HG02970 (cell line): ENCODE data around the gene LRRC49.
"Not testable (repeated sequence)": the region's sequence is repeated elsewhere in the genome, so short reads cannot be mapped to it uniquely, and the experiment has no call there.

Source experiments
- ATAC-seq: cut with Tn5 transposase; IDR thresholded peaks from one replicate; pipeline ENCODE4 v1.9.1; 2021; ENCODE audit warnings: mild to moderate bottlenecking, moderate library complexity, moderate number of reproducible peaks; ENCODE audit not compliant: unreplicated experiment, low FRiP score

The LRRC49 gene

DNA sequence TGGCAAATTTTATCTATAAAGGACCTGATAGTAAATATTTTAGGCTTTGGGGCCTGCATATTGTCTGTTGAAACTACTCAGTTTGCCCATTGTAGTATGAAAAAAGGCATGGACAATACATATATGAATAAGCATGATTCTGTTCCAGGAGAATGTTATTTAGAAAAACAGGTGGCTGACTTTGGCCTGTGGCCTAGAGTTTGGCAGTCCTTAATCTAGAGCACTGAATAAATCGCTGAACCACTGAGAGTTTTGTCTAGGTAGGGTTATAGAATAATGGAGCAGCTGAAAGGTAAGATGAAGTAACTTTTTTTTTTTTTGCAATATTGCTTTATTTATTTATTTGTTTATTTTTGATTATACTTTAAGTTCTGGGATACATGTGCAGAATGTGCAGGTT, 75.0 kb downstream of the LRRC49 start:
- ATAC-seq: no peak

DNA sequence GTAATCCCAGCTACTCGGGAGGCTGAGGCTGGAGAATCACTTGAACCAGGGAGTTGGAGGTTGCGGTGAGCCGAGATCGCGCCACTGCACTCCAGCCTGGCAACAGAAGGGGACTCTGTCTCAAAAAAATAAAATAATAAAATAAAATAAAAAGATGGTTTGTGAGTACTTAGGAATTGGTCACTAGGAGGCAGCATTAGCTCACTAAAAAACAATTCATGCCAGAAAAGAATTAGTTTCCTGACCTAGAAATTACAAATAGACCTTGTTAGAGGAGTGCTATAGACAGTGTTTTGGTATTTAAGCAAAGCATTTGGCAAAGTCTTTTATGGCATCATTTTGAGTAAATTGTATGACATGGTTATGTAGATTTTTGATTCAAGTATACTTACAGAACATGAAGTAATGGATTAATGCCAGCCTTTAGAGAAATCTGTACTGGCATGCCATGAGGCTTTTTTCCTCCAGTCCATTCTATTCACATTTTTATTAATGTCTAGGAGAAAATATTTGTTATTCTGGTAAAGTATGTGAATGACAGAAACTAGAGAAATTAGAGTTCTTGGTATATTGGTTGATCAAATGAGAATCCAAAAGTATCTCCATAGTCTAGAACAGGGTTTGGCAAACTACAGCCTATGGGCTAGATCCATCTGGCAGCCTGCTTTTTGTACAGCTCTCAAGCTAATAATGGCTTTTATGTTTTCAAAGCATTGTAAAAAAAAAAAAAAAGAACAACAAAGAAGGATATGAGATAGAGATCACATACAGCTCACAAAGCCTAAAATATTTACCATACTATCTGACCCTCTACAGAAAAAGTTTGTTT, 81.6 kb downstream of the LRRC49 start:
- no peak for ATAC-seq

DNA sequence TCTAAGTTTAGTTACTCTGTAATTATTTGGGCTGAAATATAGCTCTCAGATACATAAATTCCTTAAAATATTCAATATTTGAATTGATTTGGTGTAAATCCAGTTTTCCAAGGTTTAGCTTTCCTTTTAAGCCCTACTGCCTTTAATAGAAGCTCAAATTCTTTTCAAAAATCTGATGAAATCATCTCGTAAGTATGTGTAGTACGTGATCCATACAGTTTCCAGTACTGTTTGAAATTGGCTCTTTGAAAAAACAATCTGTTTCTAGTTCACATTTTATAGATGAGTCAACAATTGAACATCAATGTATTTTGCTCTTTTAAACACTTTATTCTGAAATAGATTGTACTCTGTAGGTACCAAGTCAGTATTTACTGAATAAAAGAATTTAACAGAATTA, 84.2 kb downstream of the LRRC49 start:
- ATAC-seq: no peak

DNA sequence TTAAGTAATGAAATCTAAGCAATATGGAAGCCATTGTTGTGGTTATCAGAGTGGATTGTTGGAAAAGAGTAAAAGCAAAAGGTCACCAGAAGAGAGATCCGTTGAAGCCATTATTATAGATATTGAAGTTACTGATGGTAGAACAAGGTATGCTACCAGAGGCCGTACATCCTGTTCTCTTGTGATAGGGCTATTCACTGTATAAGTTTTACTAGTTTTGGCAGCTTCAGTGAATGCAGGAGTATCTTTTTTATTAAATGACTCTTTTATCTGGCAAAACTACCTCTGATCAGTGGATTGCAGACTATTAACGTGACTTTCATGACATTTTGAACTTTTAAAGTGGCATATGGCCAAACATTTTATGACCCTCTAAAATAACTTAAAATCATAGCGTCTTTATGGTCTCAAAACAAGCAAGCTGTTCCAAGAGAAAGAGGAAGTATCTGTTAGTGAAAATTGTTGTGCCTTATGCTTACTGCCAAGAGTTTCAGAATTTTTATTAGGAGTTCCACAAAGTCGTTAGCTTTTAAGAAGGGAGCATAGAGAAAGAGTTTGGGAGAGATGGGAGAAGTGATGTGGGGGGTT, 102.9 kb downstream of the LRRC49 start:
- no peak for ATAC-seq

DNA sequence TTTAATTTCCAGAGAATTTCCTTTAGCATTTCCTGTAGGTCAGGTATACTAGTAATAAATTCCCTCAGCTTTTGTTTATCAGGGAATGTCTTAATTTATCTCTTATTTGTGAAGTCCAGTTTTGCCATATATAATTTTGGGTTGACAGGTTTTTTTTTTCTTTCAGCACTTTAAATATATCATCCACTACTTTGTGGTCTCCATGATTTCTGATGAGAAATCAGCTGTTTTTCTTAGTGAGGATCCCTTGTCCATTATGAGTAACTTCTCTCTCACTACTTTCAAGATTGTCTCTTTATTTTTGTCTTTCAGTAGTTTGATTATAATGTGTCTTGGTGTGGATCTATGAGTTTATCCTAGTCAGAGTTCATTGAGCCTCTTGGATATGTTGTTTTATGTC, 105.7 kb downstream of the LRRC49 start:
- no peak for ATAC-seq

DNA sequence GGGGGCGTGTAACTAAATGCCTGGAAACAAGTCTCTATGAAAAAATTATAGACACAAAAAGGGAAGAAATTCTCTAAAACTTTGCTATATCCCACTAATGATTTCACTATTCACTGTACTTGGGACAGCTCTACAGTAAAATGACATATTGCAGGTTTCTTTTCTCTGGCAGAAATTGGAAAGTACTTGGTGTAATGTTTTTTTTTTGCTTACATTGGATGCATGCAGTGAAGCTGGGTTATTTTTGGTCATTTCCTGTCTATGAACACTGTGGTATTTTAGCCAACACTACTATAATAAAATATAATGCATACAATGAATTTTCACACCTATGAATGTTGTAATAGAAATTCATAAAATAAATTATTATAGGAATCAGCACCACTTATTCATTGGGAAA, 109.7 kb downstream of the LRRC49 start:
- no peak for ATAC-seq

DNA sequence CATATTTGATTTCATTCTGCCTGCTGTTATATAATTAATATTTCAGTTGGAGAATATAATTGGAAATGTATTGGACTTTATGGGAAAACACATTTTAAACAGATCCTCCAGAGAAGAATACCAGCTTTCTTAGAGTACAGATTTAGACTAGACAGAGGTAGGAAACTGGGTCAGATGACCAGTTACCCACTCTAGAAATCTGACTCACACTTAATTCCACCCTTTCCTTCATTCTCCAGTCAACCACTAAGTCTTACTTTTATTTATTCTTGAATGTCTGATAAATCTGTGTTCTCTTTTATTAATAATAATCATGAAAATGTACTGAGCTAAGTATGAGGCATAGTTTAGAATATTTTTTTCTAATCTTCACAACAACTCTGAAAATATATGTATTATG, 110.7 kb downstream of the LRRC49 start:
- ATAC-seq: no peak

DNA sequence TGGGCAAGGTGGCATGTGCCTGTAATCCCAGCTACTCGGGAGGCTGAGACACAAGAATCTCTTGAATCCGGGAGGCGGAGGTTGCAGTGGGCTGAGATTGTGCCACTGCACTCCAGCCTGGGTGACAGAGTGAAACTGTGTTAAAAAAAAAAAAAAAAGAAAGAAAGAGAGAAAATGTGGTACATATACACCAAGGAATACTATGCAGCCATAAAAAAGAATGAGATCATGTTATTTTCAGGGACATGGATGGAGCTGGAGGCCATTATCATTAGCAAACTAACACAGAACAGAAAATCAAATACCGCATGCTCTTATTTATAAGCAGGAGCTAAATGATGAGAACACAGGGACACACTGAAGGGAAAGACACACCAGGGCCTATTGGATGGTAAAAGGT, 111.9 kb downstream of the LRRC49 start:
- not testable (repeated sequence) for ATAC-seq

DNA sequence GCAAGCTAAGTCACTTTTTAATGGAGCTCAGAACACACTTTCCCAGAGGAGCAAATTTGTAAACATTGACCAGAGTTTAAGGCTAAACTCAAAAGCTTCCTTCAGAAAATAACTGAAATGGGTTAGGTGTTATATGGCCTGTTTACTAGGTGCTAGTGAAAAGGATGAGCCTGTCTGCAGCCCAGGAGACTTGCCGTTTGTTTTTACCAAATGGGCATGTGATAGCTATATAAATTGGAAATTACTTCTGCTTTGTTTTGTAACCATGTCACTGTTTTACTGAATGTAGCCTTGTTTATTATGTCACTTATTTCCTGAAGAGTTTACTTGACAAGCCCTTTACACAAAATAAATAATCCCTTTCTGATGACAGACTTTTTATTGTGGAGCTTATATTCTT, 113.3 kb downstream of the LRRC49 start:
- ATAC-seq: no peak

DNA sequence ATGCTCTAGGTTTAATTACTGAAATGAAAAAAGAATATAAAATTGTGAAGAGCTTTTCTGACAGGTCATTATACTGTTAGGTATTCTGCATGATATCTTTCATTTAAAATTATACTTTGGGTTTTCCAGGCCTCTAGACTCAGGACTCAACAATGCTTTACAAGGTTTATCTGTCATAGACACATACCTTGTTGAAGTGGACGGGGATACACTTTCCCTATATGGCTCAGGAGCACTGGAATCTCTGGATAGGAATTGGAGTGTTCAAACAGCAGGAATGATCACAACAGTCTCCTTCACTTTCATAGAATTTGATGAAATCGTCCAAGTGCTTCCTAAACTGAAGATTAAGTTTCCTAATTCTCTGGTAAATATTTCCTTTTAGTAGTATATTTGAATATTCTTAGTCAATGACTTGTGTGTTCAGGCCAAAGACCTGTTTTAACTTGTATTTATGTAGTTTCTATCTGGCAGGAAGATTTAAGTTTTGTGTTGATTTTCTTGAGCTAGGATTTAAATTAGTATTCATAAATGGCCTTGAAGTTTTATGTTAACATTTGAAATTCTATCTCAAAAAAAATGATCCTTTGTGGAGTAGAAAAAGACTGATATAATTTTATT, 115.7 kb downstream of the LRRC49 start:
- no peak for ATAC-seq

DNA sequence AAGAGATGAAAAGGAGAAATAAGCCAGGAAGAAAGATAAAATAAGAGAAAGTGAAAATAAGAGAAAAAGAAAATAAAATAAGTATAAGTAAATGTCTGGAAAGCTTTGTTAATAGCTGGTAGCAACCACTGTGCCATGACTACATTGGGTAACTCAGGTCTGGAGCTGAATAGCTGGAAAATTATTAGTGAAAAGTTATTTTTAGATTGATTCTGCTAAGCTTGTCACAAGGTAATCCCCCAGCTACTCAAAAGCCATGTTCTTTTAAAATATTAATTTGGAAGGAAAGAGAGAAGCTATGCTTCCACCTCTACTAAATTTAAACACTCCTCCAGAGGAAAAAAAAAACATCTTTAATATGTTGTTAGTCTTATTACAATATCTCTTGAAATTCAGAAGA, 117.8 kb downstream of the LRRC49 start:
- no peak for ATAC-seq

DNA sequence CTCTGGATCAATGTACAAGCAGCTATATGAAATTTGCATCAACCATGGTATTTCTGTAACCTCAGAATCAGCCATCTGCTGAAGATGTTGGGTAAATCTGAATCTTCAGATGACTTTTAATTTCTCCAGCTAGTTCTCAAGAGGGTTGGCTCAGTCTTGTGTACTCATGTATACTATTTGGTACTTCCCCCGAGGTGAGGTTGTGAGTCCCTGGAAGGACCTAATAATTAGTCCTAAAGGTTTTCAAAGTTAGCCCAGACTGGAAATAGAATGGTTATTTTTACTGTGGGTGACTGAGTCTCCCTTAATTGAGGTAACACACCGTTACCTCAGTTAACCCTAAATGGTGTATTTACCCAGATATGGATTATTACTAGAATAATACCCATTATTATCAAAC, 118.4 kb downstream of the LRRC49 start:
- ATAC-seq: no peak

DNA sequence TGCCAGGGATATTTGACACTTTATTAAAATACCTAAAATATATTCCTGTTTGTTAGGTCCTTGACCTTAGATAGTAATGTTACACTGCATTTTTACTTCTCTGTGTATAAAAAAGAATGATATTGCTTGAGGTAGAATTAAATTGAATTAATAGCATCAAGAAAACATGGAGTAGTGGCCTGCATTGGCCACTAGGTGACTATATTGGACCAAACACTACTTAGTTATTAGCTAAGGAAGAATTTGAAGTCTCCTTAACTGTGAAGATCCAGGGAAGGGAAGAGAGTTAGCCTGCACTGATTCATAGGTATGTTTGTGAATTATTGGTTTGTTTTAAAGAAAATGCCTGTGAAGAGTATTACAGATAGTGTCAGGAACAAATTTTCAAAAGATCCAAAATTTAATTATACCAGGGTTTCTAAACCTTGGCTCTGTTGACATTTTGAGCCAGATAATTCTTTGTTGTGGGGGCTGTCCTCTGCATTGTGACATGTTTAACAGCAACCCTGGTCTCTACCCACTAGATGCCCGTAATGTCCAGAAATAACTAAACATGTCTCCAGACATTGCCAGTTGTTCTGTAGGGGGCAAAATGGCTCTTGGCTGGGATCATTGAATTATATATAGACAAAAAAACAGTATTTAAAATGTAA, 119.0 kb downstream of the LRRC49 start:
- no peak for ATAC-seq

DNA sequence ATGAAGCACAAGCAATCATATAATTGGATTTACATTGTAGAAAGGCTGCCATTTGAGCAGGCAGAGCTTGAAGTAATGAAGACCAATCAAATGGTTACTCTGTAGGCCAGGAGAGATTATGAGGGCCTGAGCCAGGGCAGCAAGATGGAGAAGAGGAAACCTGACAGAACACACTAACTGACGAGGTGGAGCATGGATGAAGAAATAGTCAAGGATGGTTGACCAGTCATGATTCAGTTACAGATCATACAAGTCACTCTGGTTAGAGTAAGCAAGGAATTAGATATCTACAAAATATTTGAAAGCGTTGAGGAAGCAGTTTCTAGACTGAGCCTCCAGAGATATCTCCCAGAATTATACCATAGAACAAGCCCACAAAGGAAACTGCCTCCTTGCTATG, 120.8 kb downstream of the LRRC49 start:
- ATAC-seq: no peak

DNA sequence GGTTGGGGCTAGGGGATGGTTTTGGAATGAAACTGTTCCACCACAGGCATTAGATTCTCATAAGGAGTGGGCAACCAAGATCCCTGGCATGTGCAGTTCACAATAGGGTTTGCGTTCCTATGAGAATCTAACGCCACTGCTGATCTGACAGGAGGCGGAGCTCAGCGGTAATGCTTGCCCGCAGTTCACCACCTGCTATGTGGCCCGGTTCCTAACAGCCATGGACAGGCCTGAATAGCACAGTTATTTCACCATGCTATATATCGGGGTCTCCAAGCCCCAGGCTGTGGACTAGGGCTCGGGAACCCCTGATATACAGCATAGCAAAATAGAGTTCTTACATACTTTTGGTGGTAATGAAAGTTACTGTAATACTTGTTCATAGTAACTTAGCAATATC, 122.7 kb downstream of the LRRC49 start:
- ATAC-seq: no peak

DNA sequence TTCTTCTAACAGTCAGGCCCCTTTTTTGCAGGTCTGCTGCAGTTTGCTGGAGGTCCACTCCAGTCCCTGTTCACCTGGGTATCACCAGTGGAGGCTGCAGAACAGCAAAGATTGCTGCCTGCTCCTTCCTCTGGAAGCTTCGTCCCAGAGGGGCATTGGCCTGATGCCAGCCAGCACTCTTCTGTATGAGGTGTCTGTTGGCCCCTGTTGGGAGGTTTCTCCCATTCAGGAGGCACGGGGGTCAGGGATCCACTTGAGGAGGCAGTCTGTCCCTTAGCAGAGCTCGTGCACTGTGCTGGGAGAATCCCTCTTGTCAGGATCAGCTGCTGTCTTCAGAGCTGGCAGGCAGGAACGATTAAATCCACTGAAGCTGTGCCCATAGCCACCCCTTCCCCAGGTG, 138.6 kb downstream of the LRRC49 start:
- not testable (repeated sequence) for ATAC-seq

DNA sequence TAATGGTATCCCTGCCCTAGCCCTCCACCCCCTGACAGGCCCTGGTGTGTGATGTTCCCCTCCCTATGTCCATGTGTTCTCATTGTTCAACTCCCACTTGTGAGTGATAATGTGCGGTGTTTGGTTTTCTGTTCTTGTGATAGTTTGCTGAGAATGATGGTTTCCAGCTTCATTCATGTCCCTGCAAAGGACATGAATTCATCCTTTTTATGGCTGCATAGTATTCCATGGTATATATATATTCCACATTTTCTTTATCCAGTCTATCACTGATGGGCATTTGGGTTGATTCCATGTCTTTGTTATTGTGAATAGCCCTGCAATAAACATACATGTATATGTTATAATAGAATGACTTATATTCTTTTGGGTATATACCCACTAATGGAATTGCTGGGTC, 142.9 kb downstream of the LRRC49 start:
- not testable (repeated sequence) for ATAC-seq

DNA sequence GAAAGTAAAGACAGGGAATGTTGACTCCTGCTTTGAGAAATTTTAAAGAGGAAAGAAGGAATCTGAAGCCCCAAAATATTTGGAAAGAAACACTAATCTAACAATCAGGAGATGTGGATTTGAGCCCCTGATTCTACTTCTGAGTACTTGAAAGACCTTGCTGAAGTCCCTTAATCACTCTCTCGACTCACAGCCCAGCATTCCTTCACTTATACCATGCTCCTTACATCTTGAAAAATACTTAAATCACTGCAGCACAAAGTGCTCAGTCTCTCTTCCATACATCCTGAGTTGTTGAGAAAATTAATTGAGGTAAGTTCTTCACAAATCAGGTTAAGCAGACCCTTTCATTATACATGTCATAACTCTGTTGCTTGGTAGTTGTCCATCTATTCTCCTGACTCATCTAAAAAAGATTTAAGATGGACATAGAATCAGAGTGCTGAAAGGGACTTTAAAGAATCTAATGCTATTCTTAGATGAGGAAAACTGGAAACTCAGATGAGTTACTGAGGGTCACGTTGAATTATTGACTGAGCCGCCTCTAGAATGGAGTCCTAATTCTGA, 149.8 kb downstream of the LRRC49 start:
- ATAC-seq: no peak

DNA sequence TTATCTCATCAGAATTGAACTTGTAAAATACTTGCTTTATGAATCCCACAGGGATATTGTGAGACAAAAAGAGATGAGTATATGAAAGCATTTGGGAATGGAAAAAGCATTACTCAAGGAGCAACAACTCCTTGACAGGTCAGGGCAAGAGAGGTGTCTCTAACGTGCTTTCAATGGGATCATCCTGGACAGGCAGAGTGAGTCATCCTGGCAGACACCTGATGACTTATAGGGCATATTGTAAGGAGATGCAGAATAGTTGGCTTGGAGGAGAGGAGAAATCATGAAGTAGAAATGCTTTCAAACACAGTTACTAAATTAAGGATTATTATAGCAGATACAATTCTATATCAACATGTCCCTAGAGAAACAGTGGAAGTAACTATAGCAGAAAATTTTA, 150.7 kb downstream of the LRRC49 start:
- ATAC-seq: no peak

DNA sequence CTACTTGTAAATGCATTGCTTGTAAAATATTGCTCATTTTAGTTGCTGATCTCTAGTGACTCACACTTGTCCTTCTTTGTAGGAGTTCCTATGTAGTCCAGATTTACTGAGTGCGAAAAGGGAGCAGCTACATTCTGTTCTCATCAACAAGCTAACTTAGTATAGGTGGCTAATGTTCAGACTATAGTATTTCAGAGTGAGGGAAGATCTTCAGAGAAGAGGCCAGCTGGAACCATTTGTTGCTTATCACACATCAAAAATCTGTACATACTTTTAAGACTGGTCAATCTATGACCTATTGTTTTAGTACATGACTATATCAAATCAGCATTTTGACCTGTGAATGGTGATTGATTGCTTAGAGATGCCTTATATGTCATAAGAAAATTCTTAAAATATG, 151.4 kb downstream of the LRRC49 start:
- ATAC-seq: no peak

DNA sequence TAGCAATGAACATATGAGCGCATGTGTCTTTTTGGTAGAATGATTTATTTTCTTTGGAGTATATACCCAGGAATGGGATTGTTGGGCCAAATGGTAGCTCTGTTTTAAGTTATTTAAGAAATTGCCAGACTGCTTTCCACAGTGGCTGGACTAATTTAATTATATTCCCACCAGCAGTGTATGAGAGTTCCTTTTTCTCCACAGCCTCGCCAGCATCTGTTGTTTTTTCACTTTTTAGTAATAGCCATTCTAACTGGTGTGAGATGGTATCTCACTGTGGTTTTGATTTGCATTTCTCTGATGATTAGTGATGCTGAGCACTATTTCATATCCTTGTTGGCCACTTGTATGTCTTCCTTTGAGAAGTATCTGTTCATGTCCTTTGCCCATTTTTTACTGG, 153.5 kb downstream of the LRRC49 start:
- not testable (repeated sequence) for ATAC-seq
